Gastrocnemius medialis (tissue), 4 donors: ENCODE data around the gene LRFN2. TPM values are rescaled to one million over a fixed set of nuclear protein-coding genes. Genes with fewer than 3 reads are reported as not detected.

Experiments
- ATAC-seq, 2 donors: fragments of 150-250 bp; one replicate each; pipeline ENCODE4 v1.9.1; 2016
- DNase-seq, 2 donors: peaks; one replicate each; pipeline ENCODE4 v3.0.0-alpha.2; 2019
- H3K27ac ChIP-seq, 4 donors: fragments of 200-600 bp; sonication (generic); 1 replicate in 1 of 4; 2 replicates in 3 of 4; pipeline ENCODE4 v1.5.1; 2016 to 2018; ENCODE audit warnings: mild to moderate bottlenecking in 2 of 4, moderate library complexity in 1 of 4
- H3K27me3 ChIP-seq, 3 donors: fragments of 200-600 bp; sonication (generic) in 2 of 3; 1 replicate in 1 of 3; 2 replicates in 2 of 3; pipeline versions ENCODE4 v1.5.1 to v1.6.0; 2016 to 2019; ENCODE audit warnings: mild to moderate bottlenecking in 1 of 3, moderate library complexity in 1 of 3
- H3K36me3 ChIP-seq, 2 donors: fragments of 200-600 bp; sonication (generic) in 1 of 2; one replicate each; pipeline ENCODE4 v1.5.1; 2017 to 2018
- H3K4me1 ChIP-seq, 2 donors: fragments of 200-600 bp; sonication (generic) in 1 of 2; one replicate each; pipeline ENCODE4 v1.5.1; 2016 to 2017; ENCODE audit warnings: mild to moderate bottlenecking in 2 of 2
- H3K4me3 ChIP-seq, 4 donors: fragments of 200-600 bp; sonication (generic) in 3 of 4; 1 replicate in 1 of 4; 2 replicates in 3 of 4; pipeline ENCODE4 v1.5.1; 2016 to 2019; ENCODE audit warnings: mild to moderate bottlenecking in 2 of 4
- H3K9me3 ChIP-seq, 3 donors: fragments of 200-600 bp; sonication (generic) in 2 of 3; 1 replicate in 1 of 3; 2 replicates in 2 of 3; pipeline ENCODE4 v1.5.1; 2016 to 2019
- POLR2A ChIP-seq, 2 donors: fragments of 450-650 bp; IDR thresholded peaks; one replicate each; pipeline ENCODE4 v1.6.1; 2017; ENCODE audit warnings: antibody characterized with exemption in 2 of 2, mild to moderate bottlenecking in 2 of 2, moderate library complexity in 2 of 2
- in situ Hi-C, 4 donors: fragments of 200-750 bp; cut with MboI; loops; one replicate each; pipeline versions ENCODE4 v1.15.0 to v1.8.0; 2017; ENCODE audit warnings: low sequenced_read_pairs in 4 of 4
- intact Hi-C: fragments of 100-400 bp; cut with DNase I; formaldehyde crosslinking; loops from one replicate; pipeline ENCODE4 v1.15.1; 2023; ENCODE audit warnings: low total_unique reads
- total RNA-seq, 4 donors: library from RNA; depleted of rRNA; stranded (reverse); fragments of >200 nt; gene quantifications; one replicate each; pipeline versions ENCODE4 v1.1.0 to v1.2.3, GENCODE V29; 2016
- TF ChIP-seq, protein P1 (sequence below), 5 experiments: fragments of 450-650 bp in 3 of 5; fragments of 200-600 bp in 2 of 5; sonication (generic) in 2 of 5; IDR thresholded peaks in 4 of 5; conservative IDR thresholded peaks in 1 of 5; 1 replicate in 4 of 5; 2 replicates in 1 of 5; pipeline ENCODE4 v1.5.1; 2016 to 2019; ENCODE audit warnings: antibody characterized with exemption in 5 of 5, mild to moderate bottlenecking in 3 of 5, moderate library complexity in 3 of 5

The LRFN2 gene
- total RNA-seq, 4 donors from 2014 or later, result not detected

DNA sequence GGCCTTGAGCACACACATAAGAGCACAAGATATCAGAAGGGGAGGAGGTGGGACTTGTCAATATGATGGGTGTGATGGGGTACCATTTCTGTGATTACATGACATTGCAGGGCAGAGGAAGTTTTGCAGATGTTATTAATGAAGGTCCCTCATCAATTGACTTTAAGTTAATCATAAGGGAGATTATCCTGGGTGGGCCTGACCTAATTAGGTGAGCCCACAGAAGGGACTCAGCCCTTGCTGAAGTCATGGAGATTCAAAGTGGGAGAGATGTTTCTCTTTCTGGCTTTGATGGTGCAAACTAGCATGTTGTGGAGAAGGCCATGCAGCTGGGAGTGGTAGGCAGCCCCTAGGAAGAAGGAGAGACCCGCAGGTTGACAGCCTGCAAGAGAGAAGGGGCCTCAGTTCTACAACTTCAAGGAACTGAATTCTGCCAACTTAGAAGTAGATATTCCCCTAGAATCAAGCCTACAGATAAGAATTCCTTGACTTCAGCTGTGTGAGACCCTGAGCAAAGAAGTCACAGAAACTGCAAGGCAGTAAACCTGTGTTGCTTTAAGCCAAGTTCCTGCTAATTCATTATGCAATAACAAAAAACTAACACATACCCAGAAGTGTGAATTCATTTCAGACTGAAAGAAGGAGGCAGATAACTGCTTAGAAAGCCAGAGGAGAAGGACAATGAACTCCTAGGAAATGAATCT lies 131.3 kb downstream of the LRFN2 start:
- DNase-seq, result no peak
- no peak overlapping the region for H3K27ac ChIP-seq
- in situ Hi-C loops, result no loop called here
- H3K27me3 ChIP-seq, result no peaks in the 10 kb centered on the region
- no peaks in the 10 kb centered on the region for H3K9me3 ChIP-seq
- intact Hi-C loops, result no loop called here
- H3K4me3 ChIP-seq, result no peak overlapping the region
- H3K4me1 ChIP-seq, result no peaks in the 10 kb centered on the region
- no peak for ATAC-seq
- no peaks in the 10 kb centered on the region for H3K36me3 ChIP-seq
- no peak for TF ChIP-seq POLR2A (IDR thresholded peaks at IDR 0.05)
- TF ChIP-seq, protein P1, sequence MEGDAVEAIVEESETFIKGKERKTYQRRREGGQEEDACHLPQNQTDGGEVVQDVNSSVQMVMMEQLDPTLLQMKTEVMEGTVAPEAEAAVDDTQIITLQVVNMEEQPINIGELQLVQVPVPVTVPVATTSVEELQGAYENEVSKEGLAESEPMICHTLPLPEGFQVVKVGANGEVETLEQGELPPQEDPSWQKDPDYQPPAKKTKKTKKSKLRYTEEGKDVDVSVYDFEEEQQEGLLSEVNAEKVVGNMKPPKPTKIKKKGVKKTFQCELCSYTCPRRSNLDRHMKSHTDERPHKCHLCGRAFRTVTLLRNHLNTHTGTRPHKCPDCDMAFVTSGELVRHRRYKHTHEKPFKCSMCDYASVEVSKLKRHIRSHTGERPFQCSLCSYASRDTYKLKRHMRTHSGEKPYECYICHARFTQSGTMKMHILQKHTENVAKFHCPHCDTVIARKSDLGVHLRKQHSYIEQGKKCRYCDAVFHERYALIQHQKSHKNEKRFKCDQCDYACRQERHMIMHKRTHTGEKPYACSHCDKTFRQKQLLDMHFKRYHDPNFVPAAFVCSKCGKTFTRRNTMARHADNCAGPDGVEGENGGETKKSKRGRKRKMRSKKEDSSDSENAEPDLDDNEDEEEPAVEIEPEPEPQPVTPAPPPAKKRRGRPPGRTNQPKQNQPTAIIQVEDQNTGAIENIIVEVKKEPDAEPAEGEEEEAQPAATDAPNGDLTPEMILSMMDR (IDR thresholded peaks at IDR 0.05 in 4 of 5, conservative IDR thresholded peaks at IDR 0.05 in 1 of 5), result no peak

- TF ChIP-seq, protein P1 (IDR thresholded peaks at IDR 0.05 in 4 of 5, conservative IDR thresholded peaks at IDR 0.05 in 1 of 5), result no peak
- no peak for TF ChIP-seq POLR2A (IDR thresholded peaks at IDR 0.05)
- Histone ChIP-seq H3K27ac (no peak overlapping the region), H3K4me3 (no peak overlapping the region), H3K36me3 (no peaks in the 10 kb centered on the region), H3K4me1 (no peaks in the 10 kb centered on the region), H3K9me3 (no peaks in the 10 kb centered on the region), H3K27me3 (no peaks in the 10 kb centered on the region)
- DNase-seq, result no peak
- intact Hi-C loops, result no loop called here
- no peak for ATAC-seq
- in situ Hi-C loops, result no loop called here
Measured at GRCh38 chr6:40450483-40450882, 136.7 kb downstream of the LRFN2 start.

DNA sequence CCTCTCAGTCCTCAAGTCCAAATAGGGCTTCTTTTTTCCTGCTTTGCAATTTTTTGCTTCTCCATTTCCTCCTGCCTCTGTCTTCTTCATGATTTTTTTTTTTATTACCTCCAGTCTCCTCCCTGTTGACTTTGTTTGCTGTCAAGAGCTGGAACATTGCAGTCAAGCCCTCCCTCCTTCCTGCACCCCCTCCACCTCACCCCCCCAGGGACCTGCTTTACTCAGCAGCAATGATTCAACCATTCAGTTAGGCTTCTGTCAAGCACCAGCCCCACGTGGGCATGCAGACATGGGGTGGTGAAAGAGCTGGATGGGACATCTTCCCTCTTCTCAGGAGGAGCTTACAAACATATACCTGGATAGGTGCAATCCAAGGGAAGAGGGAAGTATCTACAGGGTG lies 142.4 kb downstream of the LRFN2 start:
- no peak for TF ChIP-seq POLR2A (IDR thresholded peaks at IDR 0.05)
- TF ChIP-seq, protein P1 (IDR thresholded peaks at IDR 0.05 in 4 of 5, conservative IDR thresholded peaks at IDR 0.05 in 1 of 5), result no peak
- Histone ChIP-seq H3K4me1 (no peaks in the 10 kb centered on the region), H3K9me3 (no peaks in the 10 kb centered on the region), H3K27ac (no peak overlapping the region), H3K27me3 (no peaks in the 10 kb centered on the region), H3K36me3 (no peaks in the 10 kb centered on the region), H3K4me3 (no peak overlapping the region)
- ATAC-seq (no peak), DNase-seq (no peak)
- in situ Hi-C loops (no loop called here), intact Hi-C loops (no loop called here)

DNA sequence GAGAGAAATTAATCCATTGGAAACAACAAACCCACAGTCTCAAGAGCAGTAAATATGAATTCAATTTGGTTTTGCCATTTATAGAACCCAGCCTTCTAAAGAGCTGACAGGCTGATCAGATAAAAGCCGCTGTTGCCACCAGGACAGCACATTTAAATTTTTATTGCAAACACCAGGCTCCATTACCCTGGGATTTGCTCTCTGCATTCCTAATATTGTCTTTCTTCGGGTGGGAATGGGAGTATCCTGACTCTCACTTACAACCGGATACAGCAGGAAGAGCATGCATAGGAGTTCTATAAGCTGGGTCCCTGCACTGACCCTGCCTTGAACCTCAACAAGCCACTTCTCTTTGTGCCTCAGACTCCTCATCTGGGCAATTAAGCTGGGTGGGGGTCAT lies 142.9 kb downstream of the LRFN2 start:
- Histone ChIP-seq H3K27me3 (no peaks in the 10 kb centered on the region), H3K9me3 (no peaks in the 10 kb centered on the region), H3K36me3 (no peaks in the 10 kb centered on the region), H3K27ac (no peak overlapping the region), H3K4me1 (no peaks in the 10 kb centered on the region), H3K4me3 (no peak overlapping the region)
- intact Hi-C loops (no loop called here), in situ Hi-C loops (no loop called here)
- ATAC-seq (no peak), DNase-seq (no peak)
- TF ChIP-seq, protein P1 (IDR thresholded peaks at IDR 0.05 in 4 of 5, conservative IDR thresholded peaks at IDR 0.05 in 1 of 5), result no peak
- no peak for TF ChIP-seq POLR2A (IDR thresholded peaks at IDR 0.05)

- intact Hi-C loops (no loop called here), in situ Hi-C loops (no loop called here)
- Histone ChIP-seq H3K36me3 (no peaks in the 10 kb centered on the region), H3K27me3 (no peaks in the 10 kb centered on the region), H3K9me3 (no peaks in the 10 kb centered on the region), H3K4me1 (no peaks in the 10 kb centered on the region), H3K27ac (no peak overlapping the region), H3K4me3 (no peak overlapping the region)
- ATAC-seq, result no peak
- TF ChIP-seq POLR2A (IDR thresholded peaks at IDR 0.05), result no peak
- no peak for DNase-seq
Measured at GRCh38 chr6:40443842-40444241, 143.3 kb downstream of the LRFN2 start.
